OCI-LY3 (cell line): ENCODE results near the gene WDR37.

Source experiments
- H2AFZ ChIP-seq: fragments of 200-600, 300-600 bp; shearing (Covaris generic); 2 replicates; pipeline ENCODE4 v1.6.0; 2014; ENCODE audit warnings: antibody characterized with exemption, low read depth, low read length
- H3K27ac ChIP-seq: fragments of 200-600, 300-600 bp; sonication (generic); 2 replicates; pipeline ENCODE4 v1.5.1; 2014; ENCODE audit warnings: mild to moderate bottlenecking, low read length, moderate library complexity, mixed read lengths
- H3K27me3 ChIP-seq: fragments of 200-600, 300-600 bp; sonication (generic); 2 replicates; pipeline ENCODE4 v1.6.1; 2014; ENCODE audit warnings: low read depth, low read length, mixed read lengths
- H3K36me3 ChIP-seq: fragments of 200-600, 300-600 bp; sonication (generic); replicated peaks from 2 replicates; pipeline ENCODE3; 2014; ENCODE audit warnings: low read depth, low read length, mixed read lengths
- H3K4me1 ChIP-seq: fragments of 300-600, 200-600 bp; sonication (generic); 2 replicates; pipeline ENCODE4 v1.6.1; 2014; ENCODE audit warnings: low read length, mixed read lengths
- H3K4me2 ChIP-seq: fragments of 200-600, 300-600 bp; sonication (generic); 2 replicates; pipeline ENCODE4 v1.6.1; 2014; ENCODE audit warnings: low read length, mixed read lengths
- H3K4me3 ChIP-seq: fragments of 300-600, 200-600 bp; sonication (generic); 2 replicates; pipeline ENCODE4 v1.5.1; 2014; ENCODE audit warnings: antibody characterized with exemption, mild to moderate bottlenecking, low read length, moderate library complexity
- H3K79me2 ChIP-seq: fragments of 300-600, 200-600 bp; shearing (Covaris generic); 2 replicates; pipeline ENCODE4 v1.6.1; 2014; ENCODE audit warnings: mild to moderate bottlenecking, low read length, mixed read lengths
- H3K9ac ChIP-seq: fragments of 300-600, 200-600 bp; shearing (Covaris generic); 2 replicates; pipeline ENCODE4 v1.6.0; 2014; ENCODE audit warnings: mild to moderate bottlenecking, low read length, moderate library complexity
- H3K9me3 ChIP-seq: fragments of 200-600, 300-600 bp; shearing (Covaris generic); 2 replicates; pipeline ENCODE4 v1.6.1; 2014; ENCODE audit warnings: low read length, mixed read lengths; ENCODE audit not compliant: insufficient read depth
- H4K20me1 ChIP-seq: fragments of 200-600, 300-600 bp; sonication (generic); 2 replicates; pipeline ENCODE4 v1.6.1; 2016; ENCODE audit warnings: low read length, mixed read lengths; ENCODE audit not compliant: insufficient read depth
- EZH2phosphoT487 ChIP-seq: fragments of 200-600 bp; shearing (Covaris generic); IDR thresholded peaks from 2 replicates; pipeline ENCODE4 v1.6.1; 2018; ENCODE audit warnings: antibody characterized with exemption, mixed run types, low read depth
- TF ChIP-seq, protein P1 (sequence below): fragments of 200-600, 300-600 bp; sonication (generic); IDR thresholded peaks from 2 replicates; pipeline ENCODE4 v1.5.1; 2014; ENCODE audit warnings: antibody characterized with exemption, low read length, low read depth

Gene WDR37

GRCh38 chr10:1114315-1114714 is 58.1 kb downstream of the WDR37 start:
- no peak overlapping the region for H3K27ac ChIP-seq
- H3K4me3 ChIP-seq, result no peak overlapping the region
- H3K9me3 ChIP-seq, result no peaks in the 10 kb centered on the region
- TF ChIP-seq EZH2phosphoT487, result no peak
- TF ChIP-seq, protein P1, sequence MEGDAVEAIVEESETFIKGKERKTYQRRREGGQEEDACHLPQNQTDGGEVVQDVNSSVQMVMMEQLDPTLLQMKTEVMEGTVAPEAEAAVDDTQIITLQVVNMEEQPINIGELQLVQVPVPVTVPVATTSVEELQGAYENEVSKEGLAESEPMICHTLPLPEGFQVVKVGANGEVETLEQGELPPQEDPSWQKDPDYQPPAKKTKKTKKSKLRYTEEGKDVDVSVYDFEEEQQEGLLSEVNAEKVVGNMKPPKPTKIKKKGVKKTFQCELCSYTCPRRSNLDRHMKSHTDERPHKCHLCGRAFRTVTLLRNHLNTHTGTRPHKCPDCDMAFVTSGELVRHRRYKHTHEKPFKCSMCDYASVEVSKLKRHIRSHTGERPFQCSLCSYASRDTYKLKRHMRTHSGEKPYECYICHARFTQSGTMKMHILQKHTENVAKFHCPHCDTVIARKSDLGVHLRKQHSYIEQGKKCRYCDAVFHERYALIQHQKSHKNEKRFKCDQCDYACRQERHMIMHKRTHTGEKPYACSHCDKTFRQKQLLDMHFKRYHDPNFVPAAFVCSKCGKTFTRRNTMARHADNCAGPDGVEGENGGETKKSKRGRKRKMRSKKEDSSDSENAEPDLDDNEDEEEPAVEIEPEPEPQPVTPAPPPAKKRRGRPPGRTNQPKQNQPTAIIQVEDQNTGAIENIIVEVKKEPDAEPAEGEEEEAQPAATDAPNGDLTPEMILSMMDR, result no peak
- no peak overlapping the region for H3K9ac ChIP-seq
- H3K4me2 ChIP-seq, result no peak overlapping the region
- H3K79me2 ChIP-seq, result peaks cover 4% of the 10 kb centered on the region
- H3K36me3 ChIP-seq, result peaks cover 15% of the 10 kb centered on the region
- H2AFZ ChIP-seq, result no peak overlapping the region
- no peaks in the 10 kb centered on the region for H3K27me3 ChIP-seq
- peaks cover 16% of the 10 kb centered on the region for H4K20me1 ChIP-seq
- peaks cover 18% of the 10 kb centered on the region for H3K4me1 ChIP-seq

GRCh38 chr10:1114719-1115606 is 58.8 kb downstream of the WDR37 start:
- Histone ChIP-seq H4K20me1 (peaks cover 16% of the 10 kb centered on the region), H3K9me3 (no peaks in the 10 kb centered on the region), H3K27me3 (no peaks in the 10 kb centered on the region), H3K9ac (no peak overlapping the region), H3K4me1 (peaks cover 15% of the 10 kb centered on the region), H3K36me3 (peaks cover 15% of the 10 kb centered on the region), H3K4me3 (no peak overlapping the region), H2AFZ (no peak overlapping the region), H3K79me2 (peaks cover 4% of the 10 kb centered on the region), H3K27ac (no peak overlapping the region), H3K4me2 (no peak overlapping the region)
- TF ChIP-seq, protein P1, result no peak
- TF ChIP-seq EZH2phosphoT487, result no peak

- Histone ChIP-seq H3K9me3 (no peaks in the 10 kb centered on the region), H3K79me2 (peaks cover 2% of the 10 kb centered on the region), H4K20me1 (peaks cover 13% of the 10 kb centered on the region), H3K4me2 (no peak overlapping the region), H3K27ac (no peak overlapping the region), H3K4me1 (peaks cover 10% of the 10 kb centered on the region), H3K27me3 (no peaks in the 10 kb centered on the region), H3K9ac (no peak overlapping the region), H2AFZ (no peak overlapping the region), H3K36me3 (peaks cover 13% of the 10 kb centered on the region), H3K4me3 (no peak overlapping the region)
- TF ChIP-seq, protein P1, result no peak
- TF ChIP-seq EZH2phosphoT487, result no peak
Measured at GRCh38 chr10:1115607-1115955, 59.4 kb downstream of the WDR37 start.

DNA sequence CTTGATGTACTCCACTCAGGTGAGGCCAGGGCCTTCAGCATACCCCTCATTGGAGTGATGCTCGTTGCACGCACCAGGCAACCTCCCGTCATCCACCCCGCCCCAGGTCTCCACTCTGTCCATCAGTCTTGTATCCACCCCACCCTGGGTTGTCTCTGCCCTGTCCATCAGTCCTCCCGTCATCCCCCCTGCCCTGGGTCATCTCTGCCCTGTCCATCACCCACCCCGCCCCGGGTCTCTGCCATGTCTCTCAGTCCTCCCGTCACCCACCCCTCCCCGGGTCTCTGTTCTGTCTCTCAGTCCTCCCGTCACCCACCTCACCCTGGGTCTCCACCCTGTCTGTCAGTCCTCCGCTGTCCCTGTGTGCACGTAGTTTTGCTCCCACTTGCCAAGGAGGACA is 59.9 kb downstream of the WDR37 start:
- TF ChIP-seq, protein P1, result no peak
- TF ChIP-seq EZH2phosphoT487, result no peak
- Histone ChIP-seq H3K27ac (no peak overlapping the region), H3K36me3 (peaks cover 8% of the 10 kb centered on the region), H2AFZ (no peak overlapping the region), H3K9ac (no peak overlapping the region), H3K79me2 (no peaks in the 10 kb centered on the region), H4K20me1 (peaks cover 8% of the 10 kb centered on the region), H3K4me2 (no peak overlapping the region), H3K27me3 (no peaks in the 10 kb centered on the region), H3K4me3 (no peak overlapping the region), H3K9me3 (no peaks in the 10 kb centered on the region), H3K4me1 (peaks cover 7% of the 10 kb centered on the region; the same call in 1 of the 2 replicates)
